Neutrophil (primary cell): ENCODE measurements around the gene NDUFV3.

Experiments
- H3K27ac ChIP-seq: fragments of 200-600 bp; sonication (generic); 2 replicates; pipeline ENCODE4 v1.5.1; 2016; ENCODE audit warnings: mild to moderate bottlenecking, moderate library complexity
- H3K27me3 ChIP-seq: fragments of 200-600 bp; sonication (generic); 2 replicates; pipeline ENCODE4 v1.6.0; 2016; ENCODE audit warnings: mild to moderate bottlenecking
- H3K36me3 ChIP-seq: fragments of 200-600 bp; sonication (generic); 2 replicates; pipeline ENCODE4 v1.5.1; 2017
- H3K4me1 ChIP-seq, 2 experiments: fragments of 200-600 bp in 1 of 2; sonication (generic) in 1 of 2; 1 replicate in 1 of 2; 2 replicates in 1 of 2; pipeline versions ENCODE4 v1.5.1 to v1.6.1; 2013 to 2016; ENCODE audit warnings: low read depth in 1 of 2, low read length in 1 of 2, mild to moderate bottlenecking in 1 of 2, moderate library complexity in 1 of 2; ENCODE audit not compliant: control insufficient read depth in 1 of 2, insufficient read depth in 1 of 2
- H3K4me3 ChIP-seq, 2 experiments: fragments of 200-600 bp in 1 of 2; sonication (generic) in 1 of 2; 1 replicate in 1 of 2; 2 replicates in 1 of 2; pipeline ENCODE4 v1.5.1; 2013 to 2016; ENCODE audit warnings: low read depth in 1 of 2, low read length in 1 of 2, mild to moderate bottlenecking in 1 of 2, moderate library complexity in 1 of 2
- H3K9me3 ChIP-seq: fragments of 200-600 bp; sonication (generic); 2 replicates; pipeline ENCODE4 v1.5.1; 2016
- CTCF ChIP-seq: fragments of 200-600 bp; sonication (generic); IDR thresholded peaks from 2 replicates; pipeline ENCODE4 v1.5.1; 2016; ENCODE audit warnings: antibody characterized with exemption

Gene NDUFV3

DNA sequence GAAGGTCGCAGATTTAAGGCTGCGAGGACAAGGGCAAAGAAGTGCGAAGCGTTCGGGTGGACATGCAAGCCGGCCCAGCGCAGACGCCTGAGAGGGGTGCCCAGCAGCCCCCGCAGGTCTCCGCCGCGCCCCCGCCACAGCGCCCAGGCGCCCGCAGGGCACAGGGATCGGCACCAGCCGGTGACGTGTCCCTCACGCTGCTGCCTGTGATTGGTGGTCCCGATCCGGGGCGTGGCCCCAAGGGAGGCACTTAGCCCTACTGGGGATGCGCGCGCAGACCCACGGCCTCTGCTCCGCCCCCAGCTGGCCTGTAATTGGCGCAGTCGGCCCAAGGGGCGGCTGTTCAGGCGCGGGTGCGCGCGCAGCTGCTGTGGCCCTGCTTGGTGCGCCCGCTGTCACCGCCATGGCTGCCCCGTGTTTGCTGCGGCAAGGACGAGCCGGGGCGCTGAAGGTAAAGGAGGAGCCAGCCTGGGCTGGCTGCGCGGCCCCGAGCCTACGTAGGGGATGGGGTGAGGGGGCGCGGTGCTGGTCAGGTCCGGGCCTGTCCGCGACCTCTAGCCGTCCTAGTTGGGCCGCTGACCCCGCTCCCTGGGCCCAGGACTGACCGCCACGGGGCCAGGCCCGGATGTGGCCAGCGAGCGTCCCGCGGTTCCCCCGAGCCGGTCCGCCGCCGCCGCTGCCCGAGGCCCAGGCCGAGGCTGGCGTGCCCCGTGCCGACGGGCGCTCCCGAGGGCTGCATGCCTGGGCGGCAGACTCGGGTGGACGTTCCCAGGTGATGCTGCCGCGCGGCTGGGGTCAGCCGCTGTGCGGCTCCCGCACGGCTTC is at the start of gene NDUFV3:
TSS of gene NDUFV3 (plus strand) at position 379 of the 825 bp plus-strand sequence. CDS start at position 404, 25 bp downstream.
- peak; percentile 48 for TF ChIP-seq CTCF
- Histone ChIP-seq H3K4me1 (peaks cover 17 to 18% of the 10 kb centered on the region in 2 experiments), H3K27ac (peak within 1 kb of the TSS; percentile 96), H3K36me3 (peaks cover 20% of the 10 kb centered on the region), H3K9me3 (no peaks in the 10 kb centered on the region), H3K27me3 (no peaks in the 10 kb centered on the region), H3K4me3 (peak within 1 kb of the TSS; percentile 87 to 89)

DNA sequence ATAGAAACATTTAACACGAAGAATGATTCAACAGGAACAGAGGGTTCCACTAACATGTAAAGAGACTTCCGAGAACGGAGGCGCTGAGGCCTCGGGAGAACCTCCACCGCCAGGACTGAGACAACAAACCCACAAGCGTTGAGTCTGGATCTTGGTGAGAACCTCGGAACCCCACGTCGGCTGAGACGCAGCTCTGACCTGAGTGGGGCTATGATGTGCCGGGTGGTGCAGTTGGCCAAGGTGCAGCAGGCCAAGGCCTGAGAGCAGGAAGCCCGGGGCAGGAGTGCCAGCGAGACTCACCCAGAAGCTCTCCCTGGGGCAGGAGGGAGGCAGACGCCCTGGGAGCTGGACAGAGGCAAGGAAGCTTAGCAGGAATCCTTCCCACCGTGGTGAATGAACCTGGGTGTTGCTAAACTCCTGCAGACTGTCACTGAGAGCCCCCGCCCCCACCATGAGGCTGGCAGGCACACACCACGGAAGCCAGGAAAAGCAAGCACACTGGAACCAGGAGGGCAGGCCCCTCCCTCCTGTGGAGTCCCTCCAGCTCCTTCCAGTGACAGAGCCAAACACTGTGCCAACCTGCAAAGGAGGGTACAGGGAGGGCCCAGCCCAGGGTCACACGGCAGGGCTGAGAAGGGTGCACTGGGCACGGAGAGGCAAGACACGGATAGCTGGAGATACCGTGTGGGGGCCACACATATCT is 48.5 kb upstream of the NDUFV3 start:
- Histone ChIP-seq H3K9me3 (no peaks in the 10 kb centered on the region), H3K4me3 (no peak overlapping the region), H3K27me3 (no peaks in the 10 kb centered on the region), H3K4me1 (peaks cover 0 to 7% of the 10 kb centered on the region in 2 experiments), H3K36me3 (peaks cover 39% of the 10 kb centered on the region), H3K27ac (no peak overlapping the region)
- no peak for TF ChIP-seq CTCF

GRCh38 chr21:42845296-42845965 is 47.7 kb upstream of the NDUFV3 start:
- H3K4me3 ChIP-seq: no peak overlapping the region
- H3K9me3 ChIP-seq: no peaks in the 10 kb centered on the region
- H3K36me3 ChIP-seq: peaks cover 41% of the 10 kb centered on the region
- no peaks in the 10 kb centered on the region for H3K4me1 ChIP-seq
- no peak for TF ChIP-seq CTCF
- no peak overlapping the region for H3K27ac ChIP-seq
- H3K27me3 ChIP-seq: no peaks in the 10 kb centered on the region

GRCh38 chr21:42846221-42846620 is 46.9 kb upstream of the NDUFV3 start:
- no peaks in the 10 kb centered on the region for H3K27me3 ChIP-seq
- H3K9me3 ChIP-seq: no peaks in the 10 kb centered on the region
- H3K4me1 ChIP-seq: no peaks in the 10 kb centered on the region
- TF ChIP-seq CTCF: no peak
- H3K27ac ChIP-seq: no peak overlapping the region
- no peak overlapping the region for H3K4me3 ChIP-seq
- peaks cover 33% of the 10 kb centered on the region for H3K36me3 ChIP-seq

DNA sequence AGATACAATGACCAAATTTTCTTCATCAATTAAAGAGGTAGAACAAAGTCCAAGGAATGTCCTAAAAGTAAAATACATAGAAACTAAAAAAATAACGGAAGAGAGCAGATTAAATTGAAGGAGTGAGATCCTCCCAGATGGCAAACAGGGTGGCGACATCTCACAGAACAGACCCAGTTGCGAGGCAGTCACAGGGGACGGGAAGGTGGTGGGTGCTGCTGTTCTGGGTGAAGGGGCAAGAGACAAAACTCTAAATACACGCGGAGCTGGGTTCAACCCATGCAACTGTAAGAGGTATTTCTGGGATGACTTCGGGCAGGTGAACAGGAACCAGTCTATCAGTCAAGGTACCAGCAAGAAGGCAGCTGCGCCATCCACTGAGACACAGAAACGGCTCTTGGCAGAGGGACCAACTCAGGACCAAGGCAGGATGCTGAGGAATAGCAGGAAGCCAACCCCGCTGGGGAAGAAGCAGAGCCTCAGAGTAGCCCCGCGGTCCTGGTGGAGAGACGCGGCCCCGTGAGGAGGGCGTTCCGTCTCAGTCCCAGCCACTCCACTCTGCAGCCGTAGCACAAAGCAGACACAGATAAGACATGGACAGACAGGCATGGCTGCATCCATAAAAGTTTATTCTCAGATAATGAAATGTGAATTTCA is 45.9 kb upstream of the NDUFV3 start:
- H3K27me3 ChIP-seq: no peaks in the 10 kb centered on the region
- TF ChIP-seq CTCF: no peak
- H3K4me3 ChIP-seq: no peak overlapping the region
- H3K27ac ChIP-seq: no peak overlapping the region
- H3K9me3 ChIP-seq: no peaks in the 10 kb centered on the region
- no peaks in the 10 kb centered on the region for H3K4me1 ChIP-seq
- peaks cover 40% of the 10 kb centered on the region for H3K36me3 ChIP-seq
